ENCODE measurements around the gene ARHGAP40.

Gene ARHGAP40

GRCh38 chr20:38651562-38651961 lies 50.0 kb downstream of the ARHGAP40 start:
- no peak for DNase-seq (ENCODE audit: low spot score)

GRCh38 chr20:38652995-38653394 lies 51.4 kb downstream of the ARHGAP40 start:
- no peak for DNase-seq (ENCODE audit: low spot score)

- DNase-seq (ENCODE audit: low spot score) = no peak
Observed at GRCh38 chr20:38657390-38657789, 55.8 kb downstream of the ARHGAP40 start.

GRCh38 chr20:38658879-38659596 lies 57.4 kb downstream of the ARHGAP40 start:
- peak; percentile 43 for DNase-seq (ENCODE audit: low spot score)

- no peak for DNase-seq (ENCODE audit: low spot score)
Observed at GRCh38 chr20:38659597-38659880, 57.9 kb downstream of the ARHGAP40 start.

- DNase-seq (ENCODE audit: low spot score) = no peak
Observed at GRCh38 chr20:38660429-38660828, 58.8 kb downstream of the ARHGAP40 start.

GRCh38 chr20:38663660-38664059 lies 62.1 kb downstream of the ARHGAP40 start:
- DNase-seq (ENCODE audit: low spot score) = no peak

- DNase-seq (ENCODE audit: low spot score) = no peak
Observed at GRCh38 chr20:38664284-38664683, 62.7 kb downstream of the ARHGAP40 start.

GRCh38 chr20:38665094-38665493 lies 63.5 kb downstream of the ARHGAP40 start:
- no peak for DNase-seq (ENCODE audit: low spot score)

- DNase-seq (ENCODE audit: low spot score) = no peak
Observed at GRCh38 chr20:38665506-38666285, 64.1 kb downstream of the ARHGAP40 start.

GRCh38 chr20:38667417-38667956 lies 65.9 kb downstream of the ARHGAP40 start:
- DNase-seq (ENCODE audit: low spot score) = no peak

- DNase-seq (ENCODE audit: low spot score) = no peak
Observed at GRCh38 chr20:38669688-38670087, 68.1 kb downstream of the ARHGAP40 start.

- no peak for DNase-seq (ENCODE audit: low spot score)
Observed at GRCh38 chr20:38670786-38671185, 69.2 kb downstream of the ARHGAP40 start.

GRCh38 chr20:38671186-38671585 lies 69.6 kb downstream of the ARHGAP40 start:
- DNase-seq (ENCODE audit: low spot score) = no peak

- DNase-seq (ENCODE audit: low spot score) = no peak
Observed at GRCh38 chr20:38671701-38672292, 70.2 kb downstream of the ARHGAP40 start.

GRCh38 chr20:38672504-38672903 lies 70.9 kb downstream of the ARHGAP40 start:
- no peak for DNase-seq (ENCODE audit: low spot score)

- no peak for DNase-seq (ENCODE audit: low spot score)
Observed at GRCh38 chr20:38673261-38673660, 71.7 kb downstream of the ARHGAP40 start.

- DNase-seq (ENCODE audit: low spot score) = peak; percentile 10
Observed at GRCh38 chr20:38673725-38674091, 72.1 kb downstream of the ARHGAP40 start.

- peak; percentile 80 for DNase-seq (ENCODE audit: low spot score)
Observed at GRCh38 chr20:38674092-38674764, 72.6 kb downstream of the ARHGAP40 start.

GRCh38 chr20:38674765-38675133 lies 73.1 kb downstream of the ARHGAP40 start:
- DNase-seq (ENCODE audit: low spot score) = no peak

- no peak for DNase-seq (ENCODE audit: low spot score)
Observed at GRCh38 chr20:38676576-38676975, 75.0 kb downstream of the ARHGAP40 start.

- peak; percentile 42 for DNase-seq (ENCODE audit: low spot score)
Observed at GRCh38 chr20:38680500-38681306, 79.1 kb downstream of the ARHGAP40 start.

All from AG08395 (cell line).